ENCODE data around the gene ALG14.

ALG14 gene

GRCh38 chr1:94952539-94952938, 120.2 kb downstream of the ALG14 start:
- no peak overlapping the region for H3K27ac ChIP-seq
- TF ChIP-seq CTCF (conservative IDR thresholded peaks at IDR 0.05) (no peak), ZFX (IDR thresholded peaks at IDR 0.05) (no peak)

- H3K27ac ChIP-seq: no peak overlapping the region
- no peak for TF ChIP-seq ZFX (IDR thresholded peaks at IDR 0.05)
- TF ChIP-seq CTCF (conservative IDR thresholded peaks at IDR 0.05): no peak
Measured at GRCh38 chr1:94951509-94952208, 121.1 kb downstream of the ALG14 start.

- no peak overlapping the region for H3K27ac ChIP-seq
- TF ChIP-seq CTCF (conservative IDR thresholded peaks at IDR 0.05) (no peak), ZFX (IDR thresholded peaks at IDR 0.05) (no peak)
Measured at GRCh38 chr1:94951046-94951445, 121.7 kb downstream of the ALG14 start.

- no peak overlapping the region; the same call in 1 of the 2 replicates for H3K27ac ChIP-seq
- TF ChIP-seq CTCF (conservative IDR thresholded peaks at IDR 0.05): no peak
- no peak for TF ChIP-seq ZFX (IDR thresholded peaks at IDR 0.05)
Measured at GRCh38 chr1:94949681-94950661, 122.8 kb downstream of the ALG14 start.

GRCh38 chr1:94947437-94947836, 125.3 kb downstream of the ALG14 start:
- TF ChIP-seq ZFX (IDR thresholded peaks at IDR 0.05) (no peak), CTCF (conservative IDR thresholded peaks at IDR 0.05) (no peak)
- no peak overlapping the region for H3K27ac ChIP-seq

GRCh38 chr1:94946886-94947285, 125.9 kb downstream of the ALG14 start:
- no peak overlapping the region for H3K27ac ChIP-seq
- TF ChIP-seq CTCF (conservative IDR thresholded peaks at IDR 0.05): no peak
- TF ChIP-seq ZFX (IDR thresholded peaks at IDR 0.05): no peak
